ENCODE measurements around the gene SLIT1.

Gene SLIT1

GRCh38 chr10:97080051-97080776 is 105.5 kb downstream of the SLIT1 start:
- DNase-seq (ENCODE audit: low spot score): no peak

- no peak for DNase-seq (ENCODE audit: low spot score)
Measured at GRCh38 chr10:97079448-97079847, 106.3 kb downstream of the SLIT1 start.

GRCh38 chr10:97078938-97079445 is 106.8 kb downstream of the SLIT1 start:
- DNase-seq (ENCODE audit: low spot score): no peak

- DNase-seq (ENCODE audit: low spot score): no peak
Measured at GRCh38 chr10:97078261-97078937, 107.4 kb downstream of the SLIT1 start.

DNA sequence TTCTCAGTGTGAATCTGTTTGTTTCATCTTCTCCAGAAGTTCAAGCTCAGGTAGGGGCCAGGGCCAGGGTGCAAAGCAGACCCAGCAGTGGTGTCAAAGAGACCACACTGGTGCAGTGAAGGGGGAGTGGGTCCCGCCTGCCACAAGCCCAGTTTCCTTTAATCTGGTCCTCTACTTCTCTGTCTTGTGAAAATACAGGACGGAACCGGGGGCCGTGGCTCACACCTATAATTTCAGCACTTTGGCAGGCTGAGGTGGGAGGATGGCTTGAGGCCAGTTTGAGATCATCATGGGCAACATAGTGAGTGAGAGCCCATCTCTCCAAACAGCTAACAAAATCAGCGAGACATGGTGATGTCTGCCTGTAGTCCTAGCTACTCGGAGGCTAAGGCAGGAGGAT is 109.0 kb downstream of the SLIT1 start:
- DNase-seq (ENCODE audit: low spot score): no peak

GRCh38 chr10:97075961-97076525 is 109.7 kb downstream of the SLIT1 start:
- no peak for DNase-seq (ENCODE audit: low spot score)

DNA sequence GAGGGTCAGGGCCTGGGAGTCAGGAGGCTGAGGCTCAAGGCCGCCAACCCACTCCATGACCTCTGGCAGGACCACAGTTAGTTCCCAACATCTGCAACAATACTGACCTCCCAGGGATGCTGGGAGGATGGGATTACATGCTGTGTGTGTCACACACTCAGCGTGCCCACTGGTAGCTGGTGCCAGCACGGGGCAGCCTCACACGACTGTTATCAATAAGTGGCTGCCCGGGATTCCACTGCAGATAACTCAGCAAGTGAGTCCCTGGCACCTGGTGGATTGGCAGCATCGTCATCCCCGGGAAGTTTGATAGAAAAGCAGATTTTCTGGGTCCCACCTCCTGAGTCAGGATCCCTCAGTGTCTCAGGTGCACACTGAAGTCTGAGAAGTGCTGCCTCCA is 110.3 kb downstream of the SLIT1 start:
- no peak for DNase-seq (ENCODE audit: low spot score)

DNA sequence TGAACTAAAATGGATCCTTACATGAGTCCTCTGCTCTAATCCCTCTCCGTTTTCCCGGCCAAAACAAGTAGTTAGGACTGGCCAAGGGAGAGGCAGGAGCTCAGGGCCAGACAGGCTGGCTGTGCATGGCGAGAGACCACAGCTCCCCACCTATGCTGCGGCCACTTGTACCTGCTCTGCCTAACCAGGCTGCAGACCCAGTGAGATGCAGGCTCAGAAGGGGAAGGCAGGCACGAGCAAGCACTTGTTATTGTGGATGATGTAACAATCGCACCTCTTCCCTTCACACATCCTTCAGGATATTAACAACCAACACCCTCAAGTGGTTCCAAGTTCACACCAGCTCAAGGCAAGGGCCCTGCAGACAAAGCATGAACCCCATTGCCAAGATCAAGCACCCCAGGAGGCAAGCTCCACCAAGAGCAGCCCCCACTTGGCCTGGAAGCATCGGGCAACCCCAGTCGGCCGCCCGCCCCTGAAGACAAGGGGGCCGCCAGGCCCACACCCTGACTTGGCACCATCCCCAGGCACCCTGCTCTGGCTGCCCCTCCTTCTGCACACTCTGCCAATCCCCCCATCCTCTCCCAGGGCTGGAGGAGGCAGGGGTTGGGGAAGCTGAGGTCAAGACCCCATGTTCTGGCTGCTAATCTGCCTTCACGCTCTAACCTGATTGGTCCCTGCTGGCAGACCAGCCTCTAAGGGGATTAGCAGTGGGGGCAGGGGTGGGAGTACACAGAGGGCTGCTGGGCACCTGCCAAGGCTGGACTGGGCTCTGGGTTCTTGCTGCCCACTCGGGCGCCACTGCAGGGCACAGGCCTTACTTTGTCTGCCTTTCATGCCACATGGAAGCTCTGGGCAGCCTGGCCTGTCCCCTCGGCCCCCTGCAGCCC is 111.3 kb downstream of the SLIT1 start:
- DNase-seq (ENCODE audit: low spot score): no peak

- peak; percentile 65 for DNase-seq (ENCODE audit: low spot score)
Measured at GRCh38 chr10:97072851-97073665, 112.7 kb downstream of the SLIT1 start.

GRCh38 chr10:97071496-97071895 is 114.3 kb downstream of the SLIT1 start:
- DNase-seq (ENCODE audit: low spot score): no peak

GRCh38 chr10:97069576-97070362 is 116.0 kb downstream of the SLIT1 start:
- no peak for DNase-seq (ENCODE audit: low spot score)

GRCh38 chr10:97069026-97069425 is 116.7 kb downstream of the SLIT1 start:
- no peak for DNase-seq (ENCODE audit: low spot score)

GRCh38 chr10:97067716-97068391 is 117.9 kb downstream of the SLIT1 start:
- DNase-seq (ENCODE audit: low spot score): no peak

DNA sequence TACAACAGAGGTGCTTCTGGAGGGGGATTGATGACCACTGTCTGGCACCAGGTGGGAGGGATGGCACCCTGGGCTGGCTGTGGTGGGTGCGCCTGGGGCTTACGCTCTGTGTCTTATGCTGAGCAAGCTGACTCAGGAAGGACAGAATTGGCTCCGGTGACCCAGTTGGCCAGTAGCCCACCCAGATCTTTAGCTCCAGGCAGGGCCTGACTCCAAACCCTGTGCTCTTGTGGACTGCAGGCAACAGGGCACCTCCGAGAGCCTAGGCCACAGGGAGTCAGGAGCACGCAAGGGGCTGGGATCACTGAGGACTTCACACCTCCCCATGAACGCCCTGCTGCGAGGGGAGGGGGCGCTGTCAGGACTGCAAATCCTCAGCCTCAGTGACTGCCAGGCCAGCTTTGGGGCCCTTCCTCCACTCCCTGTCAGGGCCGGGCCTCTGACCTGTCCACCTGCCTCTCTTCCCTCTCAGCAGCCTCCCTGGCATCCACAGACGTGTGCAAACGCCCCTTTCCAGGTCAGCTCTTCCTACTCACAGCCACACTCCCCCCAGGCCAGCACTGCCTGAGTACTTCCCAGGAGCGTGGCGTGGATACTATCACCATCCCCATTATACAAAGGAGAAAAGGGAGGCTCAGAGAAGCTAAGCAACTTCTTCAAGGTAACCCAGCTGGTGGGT is 118.7 kb downstream of the SLIT1 start:
- DNase-seq (ENCODE audit: low spot score): no peak

DNA sequence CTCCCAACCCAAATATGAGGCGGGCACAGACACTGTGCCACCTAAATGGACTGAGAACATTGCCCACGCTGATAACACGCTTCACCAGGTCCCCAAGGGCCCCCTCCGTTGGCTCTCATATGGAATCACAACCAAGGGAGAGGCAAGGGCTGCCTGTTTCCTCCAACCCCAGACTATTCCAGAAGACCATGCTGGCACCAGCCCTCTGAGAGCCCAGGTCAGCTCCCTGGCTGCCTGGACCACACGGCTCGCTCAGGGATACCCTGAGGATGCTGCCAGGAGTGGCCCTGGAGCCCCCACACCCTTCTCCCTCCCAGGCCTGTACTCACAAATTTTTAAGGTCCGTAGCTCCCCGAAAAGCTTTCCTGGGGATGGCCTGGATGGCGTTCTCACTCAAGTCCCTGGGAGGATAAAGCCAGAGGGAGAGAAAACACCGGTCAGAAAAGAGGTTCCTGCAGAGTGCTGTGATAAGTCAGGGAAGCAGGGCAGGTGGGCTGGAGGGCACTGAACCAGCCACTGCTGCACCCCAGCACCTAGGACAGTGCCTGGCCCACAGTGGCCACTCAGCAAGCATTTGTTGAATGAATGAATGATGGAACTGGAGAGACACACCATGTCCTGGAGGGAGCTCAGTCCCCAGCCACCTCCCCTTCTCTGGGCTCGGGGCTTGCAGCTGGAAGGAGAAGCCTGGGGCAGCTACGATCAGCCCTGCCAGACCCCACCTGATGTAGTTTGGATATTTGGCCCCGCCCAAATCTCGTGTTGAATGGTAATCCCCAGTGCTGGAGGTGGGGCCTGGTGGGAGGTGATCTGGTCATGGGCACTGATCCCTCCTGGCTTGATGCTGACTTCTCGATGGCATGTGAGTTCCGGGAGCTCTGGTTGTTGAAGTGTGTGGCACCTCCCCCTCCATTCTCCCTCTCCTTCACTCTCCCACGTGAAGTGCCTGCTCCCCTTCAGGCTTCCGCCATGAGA is 119.8 kb downstream of the SLIT1 start:
- no peak for DNase-seq (ENCODE audit: low spot score)

DNA sequence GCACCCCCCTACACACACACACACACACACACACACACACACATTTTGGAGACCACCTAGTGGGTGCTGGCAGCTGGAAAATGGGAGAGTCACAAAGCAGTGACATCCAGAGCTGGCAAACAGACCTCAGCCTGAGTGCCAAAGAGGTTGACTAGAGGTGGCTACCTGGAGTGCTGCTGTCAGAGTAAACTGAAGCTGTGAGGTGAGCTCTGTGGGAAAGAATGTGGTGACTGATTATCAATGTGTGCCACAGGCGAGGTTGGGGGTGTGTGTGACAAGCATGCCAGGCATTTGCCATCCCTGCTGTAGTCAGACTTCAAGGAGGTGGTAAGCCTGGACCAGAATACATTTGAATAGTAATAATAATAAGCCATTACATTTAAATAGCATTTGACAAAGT is 120.6 kb downstream of the SLIT1 start:
- DNase-seq (ENCODE audit: low spot score): no peak

DNA sequence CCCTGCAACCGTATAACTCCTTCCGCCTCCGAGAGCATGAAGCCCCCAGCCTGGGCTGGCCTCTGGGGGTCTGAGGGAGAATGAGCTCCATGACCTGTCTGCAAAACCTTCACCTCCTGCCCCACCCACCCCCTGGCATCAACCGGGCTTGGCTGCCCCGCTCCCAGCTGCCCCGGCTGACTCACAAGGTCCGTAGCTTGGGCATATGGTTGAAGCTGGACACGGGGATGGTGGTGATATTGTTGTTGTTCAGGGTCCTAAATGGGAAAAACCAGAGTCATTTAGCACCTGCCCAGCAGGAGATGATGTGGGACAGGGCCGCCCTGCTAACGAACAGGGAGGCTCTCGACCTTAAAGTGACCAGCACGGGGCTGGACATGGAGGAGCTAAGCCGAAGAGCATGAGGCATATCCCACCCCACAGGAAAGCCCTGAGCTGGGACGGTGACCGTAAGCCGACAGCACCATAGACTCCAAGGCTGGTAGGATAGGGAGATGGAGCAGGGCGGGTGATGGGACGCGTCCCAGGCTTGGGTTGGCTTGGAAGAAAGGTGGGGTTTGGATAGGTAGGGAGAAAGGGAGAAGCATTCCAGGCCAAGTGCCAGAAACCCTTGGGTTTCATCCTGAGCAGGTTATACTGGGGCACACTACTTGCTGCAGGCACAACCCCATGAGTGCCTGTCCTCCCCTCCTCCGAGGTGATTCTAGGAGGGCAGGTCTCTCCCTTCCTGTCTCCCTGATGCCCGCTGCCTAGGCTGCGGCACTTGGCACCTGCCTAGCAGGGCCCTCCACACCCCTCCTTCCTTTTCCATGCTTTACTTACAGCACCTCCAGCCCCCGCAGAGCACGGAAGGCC is 121.5 kb downstream of the SLIT1 start:
- DNase-seq (ENCODE audit: low spot score): no peak
